Thymus (tissue), 11 donors: ENCODE measurements around the gene NAA10. TPM values are rescaled to one million over a fixed set of nuclear protein-coding genes. Genes with fewer than 3 reads are reported as not detected.

ENCODE experiments used
- DNase-seq, 9 donors: peaks; one replicate each; pipeline ENCODE4 v3.0.0-alpha.2; 2013; ENCODE audit warnings: low spot score in 9 of 9, low read depth in 6 of 9, missing footprints in 1 of 9
- H3K27ac ChIP-seq, 2 donors: one replicate each; pipeline ENCODE4 v1.5.1; 2013; ENCODE audit warnings: control low read depth in 1 of 2, low read depth in 1 of 2, low read length in 1 of 2, mild to moderate bottlenecking in 1 of 2, moderate library complexity in 1 of 2
- H3K27me3 ChIP-seq, 2 donors: one replicate each; pipeline ENCODE4 v1.5.1; 2013; ENCODE audit warnings: low read length in 1 of 2; ENCODE audit not compliant: control insufficient read depth in 2 of 2, insufficient read depth in 1 of 2
- H3K36me3 ChIP-seq, 2 donors: one replicate each; pipeline ENCODE4 v1.5.1; 2013; ENCODE audit warnings: low read length in 1 of 2, mild to moderate bottlenecking in 1 of 2, moderate library complexity in 1 of 2; ENCODE audit not compliant: control insufficient read depth in 2 of 2, insufficient read depth in 2 of 2
- H3K4me1 ChIP-seq, 2 donors: one replicate each; pipeline ENCODE4 v1.5.1; 2013; ENCODE audit warnings: low read length in 2 of 2; ENCODE audit not compliant: control insufficient read depth in 2 of 2, insufficient read depth in 2 of 2
- H3K4me3 ChIP-seq, 2 donors: one replicate each; pipeline ENCODE4 v1.5.1; 2013; ENCODE audit warnings: low read length in 2 of 2, control low read depth in 1 of 2, mild to moderate bottlenecking in 1 of 2
- H3K9me3 ChIP-seq, 2 donors: one replicate each; pipeline ENCODE4 v1.5.1; 2013; ENCODE audit warnings: low read length in 1 of 2, mild to moderate bottlenecking in 1 of 2; ENCODE audit not compliant: control insufficient read depth in 2 of 2, insufficient read depth in 1 of 2
- WGBS: extraction: QIAGEN DNeasy Blood & Tissue Kit; methylation state at CpG from one replicate; pipeline ENCODE4 v1.1.7; 2013; 5-methylcytosine and 5-hydroxymethylcytosine counted together
- polyA plus RNA-seq: library from polyadenylated mRNA; stranded (reverse); fragments of 200-250 nt; gene quantifications from one replicate; pipeline ENCODE4 v1.2.3, GENCODE V29; 2013
- total RNA-seq: library from RNA; stranded (reverse); fragments of 120-200 nt; gene quantifications from one replicate; pipeline ENCODE4 v1.2.4, GENCODE V29; 2013
- donor health status: healthy.

The NAA10 gene
- total and polyA plus RNA-seq, 2 donors = 41.3 to 94.7 TPM

GRCh38 chrX:153903991-153904957 lies 30.6 kb downstream of the NAA10 start, which contains the start of gene AVPR2:
AVPR2 (plus strand) TSS chrX:153904673; CDS start chrX:153905146, 473 bp downstream.
- Histone ChIP-seq H3K36me3 (peaks cover 13 to 18% of the 10 kb centered on the region in 2 donors), H3K27ac (no peak within 1 kb of the TSS), H3K4me1 (peaks cover 0 to 37% of the 10 kb centered on the region in 2 donors), H3K4me3 (no peak within 1 kb of the TSS), H3K9me3 (no peaks in the 10 kb centered on the region), H3K27me3 (peaks cover 0 to 4% of the 10 kb centered on the region in 2 donors)
- DNase-seq = no peak
- 31% methylated on average over 26 of the region's 26 CpGs for WGBS

- peaks cover 5 to 10% of the 10 kb centered on the region in 2 donors for H3K36me3 ChIP-seq
- H3K4me3 ChIP-seq = no peak overlapping the region
- H3K27ac ChIP-seq = no peak overlapping the region
- no peaks in the 10 kb centered on the region for H3K9me3 ChIP-seq
- H3K27me3 ChIP-seq = peaks cover 0 to 4% of the 10 kb centered on the region in 2 donors
- DNase-seq = no peak
- 51% methylated on average over 18 of the region's 18 CpGs for WGBS
- H3K4me1 ChIP-seq = peaks cover 0 to 37% of the 10 kb centered on the region in 2 donors
Measured at GRCh38 chrX:153903238-153903980, 31.4 kb downstream of the NAA10 start.

GRCh38 chrX:153902385-153902784 lies 32.5 kb downstream of the NAA10 start:
- Histone ChIP-seq H3K27me3 (peaks cover 0 to 4% of the 10 kb centered on the region in 2 donors), H3K4me3 (no peak overlapping the region), H3K36me3 (peaks cover under 1 to 1% of the 10 kb centered on the region in 2 donors), H3K9me3 (no peaks in the 10 kb centered on the region), H3K27ac (no peak overlapping the region), H3K4me1 (peaks cover 0 to 37% of the 10 kb centered on the region in 2 donors)
- no peak for DNase-seq
- WGBS = 77% methylated on average over 10 of the region's 10 CpGs

GRCh38 chrX:153901753-153902140 lies 33.1 kb downstream of the NAA10 start:
- Histone ChIP-seq H3K4me1 (peaks cover 0 to 37% of the 10 kb centered on the region in 2 donors), H3K27ac (no peak overlapping the region), H3K36me3 (no peaks in the 10 kb centered on the region), H3K27me3 (peaks cover 0 to 4% of the 10 kb centered on the region in 2 donors), H3K4me3 (no peak overlapping the region), H3K9me3 (no peaks in the 10 kb centered on the region)
- no peak for DNase-seq
- 86% methylated on average over 8 of the region's 8 CpGs for WGBS

DNA sequence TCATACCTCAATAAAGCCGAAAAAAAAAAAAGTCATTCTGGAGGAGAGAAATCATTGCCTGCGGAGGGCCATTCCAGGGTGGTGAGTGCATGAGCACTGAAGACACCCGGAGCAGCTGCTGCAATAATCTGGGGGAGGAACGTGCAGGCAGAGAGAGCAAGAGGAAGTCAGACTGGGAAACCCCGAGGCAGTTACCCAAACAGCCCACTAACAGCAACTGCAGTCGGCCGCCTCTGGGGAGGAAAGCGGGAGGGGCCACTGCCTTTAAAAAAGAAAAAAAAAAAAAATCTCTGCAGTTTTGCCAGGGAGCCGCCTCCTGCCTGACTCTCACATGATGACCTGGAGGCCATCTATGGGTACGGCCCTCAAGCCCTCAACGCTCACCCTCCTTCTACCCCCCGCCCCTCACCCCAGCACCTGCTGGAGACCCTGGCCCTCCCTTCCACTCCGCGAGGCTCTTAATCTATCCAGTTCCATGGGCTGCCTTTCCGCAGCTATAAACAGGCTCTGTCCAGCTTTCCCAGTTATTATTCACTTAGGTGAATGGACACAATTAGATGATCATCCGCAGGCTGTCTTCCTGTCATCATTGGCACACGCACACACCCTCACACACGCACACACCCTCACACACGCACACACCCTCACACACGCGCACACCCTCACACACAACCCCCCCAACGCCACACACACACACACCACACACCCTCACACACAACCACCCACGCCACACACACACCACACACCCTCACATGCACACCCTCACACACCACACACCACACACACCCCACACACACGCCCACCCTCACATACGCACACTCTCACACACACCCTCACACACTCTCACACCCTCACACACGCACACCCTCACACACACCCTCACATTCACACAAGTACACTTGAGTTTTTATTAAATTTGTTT lies 33.7 kb downstream of the NAA10 start:
- Histone ChIP-seq H3K27ac (peak overlapping the region in 1 of 2 donors; percentile 31), H3K4me3 (no peak overlapping the region), H3K9me3 (no peaks in the 10 kb centered on the region), H3K36me3 (no peaks in the 10 kb centered on the region), H3K4me1 (peaks cover 0 to 41% of the 10 kb centered on the region in 2 donors), H3K27me3 (peaks cover 0 to 6% of the 10 kb centered on the region in 2 donors)
- WGBS = 40% methylated on average over 26 of the region's 26 CpGs
- peak in 4 of 9 donors; percentile 32 to 73 (median 41) for DNase-seq

- DNase-seq = no peak
- Histone ChIP-seq H3K36me3 (no peaks in the 10 kb centered on the region), H3K9me3 (no peaks in the 10 kb centered on the region), H3K27ac (no peak overlapping the region), H3K4me3 (no peak overlapping the region), H3K27me3 (peaks cover 0 to 12% of the 10 kb centered on the region in 2 donors), H3K4me1 (peaks cover 0 to 21% of the 10 kb centered on the region in 2 donors)
Measured at GRCh38 chrX:153897899-153898298, 36.9 kb downstream of the NAA10 start.

GRCh38 chrX:153889123-153889522 lies 45.7 kb downstream of the NAA10 start:
- Histone ChIP-seq H3K27ac (no peak overlapping the region), H3K4me1 (peaks cover 0 to 2% of the 10 kb centered on the region in 2 donors), H3K27me3 (peaks cover 14 to 62% of the 10 kb centered on the region in 2 donors), H3K36me3 (no peaks in the 10 kb centered on the region), H3K9me3 (peaks cover 0 to 5% of the 10 kb centered on the region in 2 donors), H3K4me3 (no peak overlapping the region)
- 97% methylated on average over 6 of the region's 6 CpGs for WGBS
- DNase-seq = no peak

- 45% methylated on average over 6 of the region's 6 CpGs for WGBS
- Histone ChIP-seq H3K27ac (no peak overlapping the region), H3K4me1 (peaks cover 0 to 2% of the 10 kb centered on the region in 2 donors), H3K4me3 (no peak overlapping the region), H3K36me3 (no peaks in the 10 kb centered on the region), H3K27me3 (peaks cover 17 to 66% of the 10 kb centered on the region in 2 donors), H3K9me3 (peaks cover 0 to 5% of the 10 kb centered on the region in 2 donors)
- no peak for DNase-seq
Measured at GRCh38 chrX:153888344-153888743, 46.5 kb downstream of the NAA10 start.
